CD4-positive, alpha-beta T cell treated with Interleukin-21 for 1 hour (primary cell): ENCODE results near the gene SLC22A12.

ENCODE experiments used
- DNase-seq: peaks from one replicate; pipeline ENCODE4 v3.0.0-alpha.2; 2020

The SLC22A12 gene

DNA sequence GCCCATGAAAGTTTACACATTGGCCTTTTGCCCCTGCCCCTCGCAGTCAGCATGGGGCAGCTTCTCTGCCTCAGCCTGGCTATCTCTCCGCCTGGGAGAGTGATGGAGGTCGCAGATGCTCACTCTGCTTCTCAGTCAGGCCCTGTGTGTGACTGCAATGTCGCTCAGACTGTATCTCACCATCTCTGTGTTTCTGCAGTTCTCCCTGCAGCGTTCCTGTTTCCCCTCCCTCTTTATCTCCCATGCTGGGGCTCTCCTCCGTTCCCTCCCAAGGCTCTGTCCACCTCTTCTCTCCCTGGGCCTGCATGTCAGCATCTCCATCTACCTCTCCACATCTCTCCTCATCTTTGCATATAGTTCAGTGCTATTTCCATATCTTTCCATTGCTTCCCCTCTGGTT is 38.1 kb downstream of the SLC22A12 start:
- no peak for DNase-seq

- no peak for DNase-seq
Observed at GRCh38 chr11:64629796-64630562, 39.0 kb downstream of the SLC22A12 start.

GRCh38 chr11:64631675-64632074 is 40.7 kb downstream of the SLC22A12 start:
- DNase-seq: no peak

GRCh38 chr11:64632237-64632636 is 41.2 kb downstream of the SLC22A12 start:
- DNase-seq: no peak

- DNase-seq: no peak
Observed at GRCh38 chr11:64632654-64633053, 41.6 kb downstream of the SLC22A12 start.

DNA sequence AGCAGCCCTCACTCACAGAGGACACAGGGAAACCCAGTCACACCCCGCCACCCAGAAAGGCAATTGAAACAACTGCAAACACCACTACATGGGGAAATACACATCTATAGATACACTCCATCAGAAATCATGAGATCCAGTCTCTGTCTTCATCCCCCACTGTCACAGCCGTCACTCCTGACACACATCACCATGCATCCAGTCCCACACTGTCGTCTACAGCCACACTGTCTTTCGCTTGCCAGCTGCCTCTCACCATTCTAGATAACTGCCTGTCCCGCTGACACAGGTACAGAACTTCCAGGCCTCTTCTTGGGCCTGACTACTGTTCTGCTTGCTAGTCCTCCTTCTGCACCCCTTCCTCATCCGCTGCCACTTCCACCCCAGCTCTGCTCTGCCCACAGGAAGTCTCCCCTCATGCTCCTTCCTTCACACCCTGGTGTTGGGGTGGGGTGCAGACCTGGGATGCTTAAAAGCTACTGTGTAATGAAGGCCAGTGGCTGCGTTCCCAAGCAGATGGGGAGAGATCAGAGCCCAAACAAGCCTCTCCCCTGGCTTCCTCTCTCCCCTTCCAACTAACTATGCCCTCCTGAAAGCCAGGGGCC is 42.6 kb downstream of the SLC22A12 start:
- DNase-seq: no peak

GRCh38 chr11:64637334-64638017 is 46.5 kb downstream of the SLC22A12 start:
- DNase-seq: no peak

GRCh38 chr11:64638018-64638665 is 47.1 kb downstream of the SLC22A12 start:
- DNase-seq: no peak

GRCh38 chr11:64638829-64639228 is 47.8 kb downstream of the SLC22A12 start:
- no peak for DNase-seq

DNA sequence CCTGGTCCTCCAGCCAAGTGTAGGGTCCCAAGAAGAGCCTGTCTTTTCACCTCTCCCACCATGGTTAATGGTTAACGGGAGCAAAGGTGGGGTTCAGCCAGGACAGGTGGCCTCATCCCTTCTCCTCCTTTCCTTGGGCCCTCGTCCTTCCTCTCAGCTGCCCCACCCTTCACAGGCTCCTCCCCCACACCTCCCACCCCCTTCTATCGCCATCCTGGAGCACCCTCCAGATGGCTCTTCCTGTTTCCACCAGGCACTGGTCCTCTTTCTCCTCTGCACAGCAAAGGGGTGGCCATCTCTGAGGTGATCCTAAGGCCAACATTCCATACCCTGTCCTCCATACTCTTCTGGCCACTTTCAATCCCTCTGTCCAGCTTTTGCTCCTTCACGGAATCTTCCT is 48.9 kb downstream of the SLC22A12 start:
- DNase-seq: no peak

DNA sequence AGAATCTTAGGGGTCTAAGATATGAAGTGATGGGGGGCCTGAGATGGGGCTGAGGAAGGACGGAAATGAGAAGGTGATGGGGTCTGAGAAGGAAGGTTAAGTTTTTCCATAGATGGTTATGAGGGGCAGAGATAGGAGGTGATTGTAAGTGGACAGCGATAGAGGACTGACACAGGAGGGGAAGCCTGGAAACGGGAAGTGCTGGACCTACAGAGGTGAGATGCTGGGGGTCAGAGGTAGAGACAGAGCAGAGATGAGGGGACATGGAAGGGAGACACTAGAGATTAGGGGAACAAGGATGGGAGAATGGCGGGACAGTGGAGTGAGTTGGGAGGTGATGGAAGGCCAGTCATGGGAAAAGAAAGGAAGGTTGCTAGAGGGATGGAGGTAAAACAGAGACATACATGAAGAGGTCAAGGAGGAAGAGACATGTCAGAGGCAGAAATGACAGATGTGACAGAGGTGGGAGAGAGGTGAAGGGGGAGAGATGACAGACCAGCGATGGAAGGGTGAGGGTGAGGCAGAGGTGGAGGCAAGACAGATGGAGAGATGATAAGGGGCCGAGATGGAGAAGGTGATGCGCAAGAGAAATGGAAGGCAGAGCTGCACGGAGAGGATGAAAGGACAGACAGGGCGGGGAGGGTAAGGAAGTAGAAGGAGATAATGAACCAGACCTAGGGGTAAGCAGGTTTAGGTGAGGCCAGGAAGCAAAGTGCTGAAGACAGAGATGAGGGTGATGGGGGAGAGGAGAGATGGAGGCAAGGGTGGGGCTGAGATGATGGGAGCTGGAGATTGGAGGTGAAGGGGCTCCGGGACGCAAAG is 50.8 kb downstream of the SLC22A12 start:
- no peak for DNase-seq

- DNase-seq: no peak
Observed at GRCh38 chr11:64642418-64642735, 51.4 kb downstream of the SLC22A12 start.

- DNase-seq: no peak
Observed at GRCh38 chr11:64642871-64643255, 51.8 kb downstream of the SLC22A12 start.

DNA sequence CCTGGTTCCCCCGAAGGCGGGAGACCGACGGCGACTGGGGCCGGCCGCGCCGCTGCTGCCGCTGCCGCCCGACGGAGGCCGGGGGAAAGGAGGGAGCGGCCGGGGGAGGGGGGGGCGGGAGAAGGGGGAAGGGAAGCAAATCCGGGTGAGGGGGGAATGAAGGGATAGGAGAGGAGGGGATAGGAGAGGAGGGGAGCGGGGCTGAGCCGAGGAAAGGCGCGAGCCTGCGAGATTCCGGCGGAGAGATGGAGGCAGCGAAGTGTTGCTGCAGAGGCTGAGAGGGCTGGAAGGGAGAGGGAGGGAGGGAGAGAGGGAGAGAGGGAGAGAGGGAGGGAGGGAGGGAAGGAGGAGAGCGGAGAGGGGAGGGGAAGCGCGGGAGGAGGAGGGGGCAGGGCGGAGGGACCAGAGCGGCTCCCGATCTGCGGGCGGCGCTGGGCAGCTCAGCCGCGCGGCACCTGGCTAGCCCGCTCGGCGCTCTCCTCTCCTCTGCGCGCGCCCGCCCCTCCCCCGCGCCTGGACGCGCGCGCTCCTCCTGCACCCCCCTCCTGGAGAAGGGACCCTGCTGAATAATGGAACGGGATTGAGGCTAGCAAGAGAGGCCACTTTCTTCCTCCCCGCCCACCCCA is 52.3 kb downstream of the SLC22A12 start:
- DNase-seq: no peak

DNA sequence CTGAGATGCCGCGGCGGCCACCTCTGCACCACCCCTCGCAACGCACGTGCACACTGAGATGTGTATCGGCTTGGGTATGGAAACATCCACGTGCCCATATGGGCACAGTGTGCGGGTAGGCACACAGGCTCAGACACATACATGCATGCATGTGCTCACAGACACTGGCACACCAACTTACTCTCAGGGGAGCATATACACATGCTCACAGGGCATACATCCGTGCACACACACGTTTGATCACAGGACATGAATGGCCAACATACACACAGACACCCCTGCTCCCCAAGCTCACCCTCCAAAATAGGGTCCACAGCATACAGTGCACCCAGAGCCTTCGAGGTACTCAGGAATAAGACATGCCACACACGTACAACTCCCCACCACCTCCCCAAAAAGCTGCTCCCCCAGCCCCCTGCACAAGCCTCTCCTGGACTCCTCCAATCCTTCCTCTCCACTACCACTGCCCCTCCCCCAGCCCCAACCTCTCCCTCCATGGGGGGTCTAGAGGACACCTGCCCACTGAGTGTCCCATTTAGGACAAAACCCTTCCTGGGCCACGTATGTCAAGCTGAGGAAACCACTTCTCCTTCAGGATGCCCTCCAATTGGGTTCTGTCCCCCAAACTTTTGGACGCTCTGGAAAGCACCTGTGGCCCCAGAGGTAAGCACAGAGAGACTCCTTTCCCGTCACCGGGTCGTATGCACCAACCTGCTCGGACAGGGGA is 53.1 kb downstream of the SLC22A12 start:
- DNase-seq: no peak

GRCh38 chr11:64644647-64645275 is 53.7 kb downstream of the SLC22A12 start:
- DNase-seq: no peak

GRCh38 chr11:64647019-64647779 is 56.2 kb downstream of the SLC22A12 start:
- no peak for DNase-seq

DNA sequence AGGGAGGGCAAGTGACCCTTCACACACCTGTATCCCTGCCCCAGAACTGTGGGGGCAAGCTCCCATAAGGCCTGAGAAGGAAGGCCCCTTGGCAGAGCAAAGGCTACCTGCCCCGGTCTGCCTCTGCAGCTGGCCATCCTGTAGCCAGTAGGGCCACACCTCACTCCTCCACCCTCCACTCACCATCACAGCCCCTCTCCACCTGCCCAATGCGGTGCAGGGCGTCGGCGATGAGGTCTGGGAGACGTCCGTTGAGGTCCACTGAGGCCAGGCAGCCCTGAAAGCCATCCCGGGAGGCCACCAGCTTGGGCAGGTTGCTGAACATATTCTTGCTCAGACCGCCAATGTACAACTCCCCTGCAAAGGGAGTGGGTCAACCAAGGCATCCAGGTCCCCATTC is 57.5 kb downstream of the SLC22A12 start:
- DNase-seq: no peak

- DNase-seq: no peak
Observed at GRCh38 chr11:64649291-64649697, 58.3 kb downstream of the SLC22A12 start.

GRCh38 chr11:64650923-64651523 is 60.0 kb downstream of the SLC22A12 start:
- no peak for DNase-seq
